NCI-H774 (cell line): ENCODE measurements around the gene ZBTB20.
A peak's percentile ranks its signal among the peaks of the same experiment; 100 is the strongest.

Experiments
- DNase-seq: peaks from one replicate; lab custom pipeline; 2025; lab: John Stamatoyannopoulos, UW

The ZBTB20 gene

DNA sequence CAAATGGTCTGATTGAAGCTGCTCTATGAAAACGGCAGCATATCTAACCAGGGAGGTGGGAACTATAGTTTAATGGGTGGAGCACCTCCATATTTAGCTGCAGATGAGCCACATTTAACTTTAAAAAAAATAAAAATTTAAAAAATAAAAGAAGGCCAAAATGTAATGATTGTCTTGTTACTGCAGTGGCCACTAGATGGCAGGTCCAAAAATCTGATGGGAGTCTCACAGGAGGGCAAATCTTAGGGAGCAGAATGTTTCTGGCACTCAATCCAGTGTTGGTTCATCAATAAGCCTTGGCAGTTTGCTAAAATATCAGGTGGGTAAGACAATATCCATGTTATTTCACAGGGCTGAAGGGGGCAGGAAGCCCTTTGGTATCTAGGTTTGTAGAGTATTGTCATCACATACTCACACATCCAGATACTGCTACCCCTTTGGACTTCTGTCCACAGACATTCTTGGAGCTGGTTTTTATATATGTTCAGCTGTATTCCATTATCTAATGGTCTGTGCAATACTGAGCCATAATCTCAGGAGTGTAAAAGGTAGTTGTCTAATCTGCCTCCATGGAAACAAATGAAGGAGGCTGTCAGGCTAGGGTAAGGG, 619.9 kb downstream of the ZBTB20 start:
- DNase-seq: no peak

DNA sequence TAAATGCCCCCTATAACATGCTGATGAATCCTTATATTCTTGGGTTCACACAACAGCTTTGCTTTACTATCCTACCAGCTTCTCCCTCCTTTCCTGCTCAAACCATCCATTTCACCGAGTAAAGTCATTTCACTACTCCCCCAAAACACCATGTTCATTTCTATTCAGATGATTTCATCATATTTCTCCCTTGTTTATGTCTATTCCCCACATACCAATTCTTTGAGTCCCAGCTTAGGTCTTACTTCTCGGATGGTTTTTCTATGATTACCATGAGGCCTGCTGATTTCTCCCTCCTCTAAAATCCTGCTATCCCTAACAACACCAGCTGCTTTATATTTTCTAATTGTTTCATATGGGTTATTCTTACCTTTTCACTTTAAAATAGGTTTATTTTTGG, 621.8 kb downstream of the ZBTB20 start:
- DNase-seq: no peak

DNA sequence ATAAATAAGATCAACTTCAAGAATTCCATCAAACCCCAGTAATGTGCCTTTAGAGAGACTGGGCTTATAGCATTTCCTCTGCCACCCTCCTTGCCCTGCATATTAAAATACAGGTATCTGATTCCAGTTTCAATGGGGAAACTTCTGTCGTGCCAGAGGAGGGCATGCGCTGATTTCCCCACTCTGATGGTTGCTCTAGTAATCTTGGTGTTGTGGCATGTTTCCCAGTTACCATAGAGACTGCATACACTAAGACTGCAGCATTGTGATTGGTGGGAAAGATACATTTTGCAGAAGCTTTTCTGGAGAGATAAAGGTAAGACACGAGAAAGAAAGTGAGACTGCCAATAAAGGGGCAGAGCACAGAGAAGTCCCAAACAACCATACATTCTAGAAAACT, 627.7 kb downstream of the ZBTB20 start:
- DNase-seq: no peak

DNA sequence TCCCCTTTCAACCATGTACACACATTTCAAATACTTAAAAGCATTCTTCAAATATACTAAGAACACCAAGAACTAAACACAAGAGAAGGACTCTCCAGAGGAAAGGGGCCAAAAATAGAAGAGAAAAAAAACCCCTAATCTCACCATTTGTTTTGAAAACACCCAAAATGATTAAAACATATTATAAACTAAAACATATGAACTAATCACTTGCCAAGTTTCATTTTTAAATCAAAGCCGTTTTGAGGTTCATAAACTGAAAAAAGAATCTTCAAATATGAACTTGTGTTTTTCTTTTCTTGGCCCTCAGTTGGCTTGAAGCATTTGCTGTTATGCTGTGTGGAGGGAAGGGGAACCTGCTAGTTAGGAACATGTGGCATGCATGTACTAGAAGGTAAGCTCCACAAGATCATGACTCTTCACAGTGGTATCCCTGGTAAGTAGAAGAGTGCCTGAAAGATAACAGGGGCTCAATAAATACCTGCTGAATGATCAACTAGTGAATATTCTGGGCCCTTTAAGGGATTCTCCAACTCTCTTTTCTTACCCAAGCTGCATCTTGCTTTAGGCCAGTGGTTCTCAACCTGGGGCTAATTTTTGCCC, 628.8 kb downstream of the ZBTB20 start:
- no peak for DNase-seq

DNA sequence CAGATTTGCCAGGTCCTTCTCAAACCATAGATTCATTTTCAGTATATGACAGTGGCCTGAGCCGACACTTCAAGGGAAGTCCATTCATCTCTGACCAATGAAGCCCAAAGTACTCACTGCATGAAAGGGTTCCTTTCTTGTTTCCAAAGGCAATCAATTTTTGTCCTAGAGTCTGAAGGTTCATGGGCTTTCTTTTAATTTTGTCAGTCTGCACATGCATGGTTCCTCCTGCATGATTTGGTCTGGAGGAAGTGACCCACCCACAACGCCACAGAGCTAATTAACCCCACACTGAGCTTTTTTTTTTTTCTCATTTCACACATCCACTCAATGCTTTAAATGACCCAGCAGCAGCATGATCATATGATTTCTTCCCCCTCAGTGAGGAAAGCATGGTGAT, 636.9 kb downstream of the ZBTB20 start:
- no peak for DNase-seq

DNA sequence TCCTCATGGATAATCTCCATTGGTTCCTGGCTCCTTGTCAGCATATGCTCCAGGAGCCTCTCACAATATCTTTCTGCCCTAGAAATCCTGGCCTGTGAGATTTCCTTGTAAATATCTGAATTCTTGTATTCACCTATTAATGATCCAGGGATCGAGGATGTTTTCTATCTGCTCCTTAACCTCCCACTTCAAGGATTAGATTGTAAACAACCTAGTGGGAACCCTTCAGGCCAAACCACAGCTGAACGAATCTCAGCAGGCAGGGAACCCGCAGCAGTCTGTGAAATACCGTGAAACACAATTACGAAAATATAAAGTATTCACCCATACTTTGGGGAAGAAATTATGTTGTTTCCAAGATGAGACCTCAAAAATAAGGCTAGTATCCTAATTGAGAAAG, 637.3 kb downstream of the ZBTB20 start:
- no peak for DNase-seq

DNA sequence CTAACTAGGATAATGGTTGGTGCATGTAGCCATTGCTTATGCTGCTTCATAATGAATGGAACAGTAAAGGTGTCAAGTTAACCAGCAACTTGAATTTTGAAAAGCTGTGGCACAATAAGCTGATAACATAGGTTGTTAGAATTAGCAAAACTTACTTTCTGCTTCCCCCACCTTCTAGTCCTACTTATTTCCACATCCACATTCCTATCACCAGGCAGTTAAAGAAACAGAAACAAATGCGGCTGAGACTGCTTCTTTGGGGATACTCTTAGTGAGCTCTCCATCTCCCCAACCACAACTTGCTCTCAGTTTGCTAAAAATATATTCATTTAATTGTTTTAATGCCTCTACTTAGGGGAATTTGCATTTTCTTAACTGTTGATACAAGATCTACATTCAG, 638.1 kb downstream of the ZBTB20 start:
- DNase-seq: no peak

- no peak for DNase-seq
These were observed 638.9 kb downstream of the ZBTB20 start for GRCh38 chr3:114508208-114508607.

DNA sequence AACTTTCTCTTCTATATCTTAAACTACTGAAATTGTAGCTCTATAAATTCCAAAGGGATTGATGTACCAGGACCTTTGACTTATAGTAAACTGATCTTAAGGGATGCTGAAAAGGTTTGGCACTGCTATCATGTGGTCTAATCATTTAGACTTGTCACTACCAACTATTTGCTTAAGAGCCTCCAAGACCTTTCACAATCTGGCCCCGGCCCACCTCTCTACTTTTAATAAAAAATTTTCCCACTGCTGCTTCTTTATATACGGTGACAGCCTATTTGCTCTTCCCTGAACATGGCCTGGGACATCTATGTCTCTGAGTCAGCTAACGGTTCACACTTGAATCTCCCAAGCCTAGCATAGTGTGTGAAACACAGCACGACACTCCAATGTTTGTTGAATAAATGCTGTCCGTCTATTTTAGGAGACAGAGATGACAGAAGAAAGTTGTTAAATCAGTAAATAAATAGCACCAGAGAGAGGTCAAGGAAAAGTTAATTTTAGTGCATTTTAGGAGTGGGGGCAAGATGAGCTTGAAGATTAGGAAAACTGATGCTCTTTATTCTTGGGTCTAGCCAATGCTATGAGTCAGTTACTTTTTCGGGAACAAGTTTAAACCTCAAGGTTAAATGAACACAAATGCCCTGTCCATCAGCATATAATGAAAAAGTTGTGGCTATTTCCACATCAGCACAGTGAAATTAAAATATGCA, 640.3 kb downstream of the ZBTB20 start:
- no peak for DNase-seq

DNA sequence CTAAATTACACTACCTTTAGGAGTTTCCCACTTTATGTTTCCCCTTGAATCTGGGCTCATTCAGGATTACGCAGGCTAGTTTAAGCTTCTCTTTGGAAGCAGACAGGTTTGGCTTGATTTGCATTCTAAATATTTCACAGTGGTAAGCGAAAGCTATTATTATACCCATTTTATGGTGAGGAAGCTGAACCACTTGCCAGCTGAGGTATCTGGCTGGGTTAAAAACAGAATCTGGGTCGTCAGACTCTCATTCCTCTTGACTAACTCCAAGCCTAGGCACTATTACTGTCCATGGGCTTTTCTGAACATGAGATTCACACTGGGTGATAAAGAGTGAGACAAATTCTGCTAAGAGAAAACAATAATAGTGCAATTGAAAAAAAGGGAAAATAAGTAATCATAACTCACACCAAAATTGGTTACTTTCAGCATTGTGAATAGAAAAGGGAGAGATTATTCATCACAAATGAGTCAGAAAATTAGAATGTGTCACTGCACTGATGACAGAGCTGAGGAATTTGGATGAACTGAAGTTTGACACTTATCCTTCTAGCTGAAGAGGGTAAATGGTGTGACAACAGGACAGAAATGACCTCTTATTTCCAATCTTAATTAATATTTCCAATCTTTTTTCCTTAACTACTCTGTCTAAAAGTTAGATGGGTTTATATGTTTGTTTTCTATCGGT, 642.0 kb downstream of the ZBTB20 start:
- no peak for DNase-seq

DNA sequence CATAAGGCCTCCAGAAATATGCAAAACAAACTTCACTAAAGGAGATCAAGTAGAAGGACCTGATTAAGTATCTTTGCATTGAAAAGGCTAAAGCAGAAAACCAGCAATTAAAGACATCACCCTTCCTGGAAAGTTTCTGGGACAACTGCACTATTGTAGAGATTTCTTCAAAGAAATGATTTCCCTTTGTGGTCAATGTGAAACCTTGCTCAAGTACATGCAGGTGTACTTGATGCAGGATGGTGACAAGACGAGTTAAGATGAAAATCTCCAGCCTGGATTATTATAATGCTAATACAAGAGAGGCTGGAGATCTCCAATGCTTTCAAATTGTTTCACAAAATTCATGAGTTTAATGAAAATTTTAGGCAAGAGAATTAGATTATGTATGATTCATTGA, 644.9 kb downstream of the ZBTB20 start:
- no peak for DNase-seq

DNA sequence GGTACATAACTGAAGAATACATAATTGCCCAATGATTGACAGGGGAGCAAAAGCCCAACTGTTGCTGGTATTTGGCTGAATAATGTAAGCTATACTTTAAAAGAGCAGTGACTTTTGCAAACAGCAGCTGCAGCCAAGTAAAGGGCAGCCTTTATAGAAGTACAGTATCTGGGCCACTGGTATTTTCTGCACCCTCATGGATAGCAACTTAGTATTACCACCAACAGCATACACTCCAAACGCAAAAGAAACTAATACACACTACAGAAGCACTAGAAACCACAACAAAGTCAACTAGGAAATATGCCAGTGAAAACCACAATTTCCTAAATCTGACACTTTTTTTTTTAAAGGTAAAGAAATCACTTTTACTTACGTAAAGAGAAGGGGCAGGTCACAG, 647.1 kb downstream of the ZBTB20 start:
- no peak for DNase-seq

GRCh38 chr3:114498539-114499370, 648.3 kb downstream of the ZBTB20 start:
- peak; percentile 17 for DNase-seq

DNA sequence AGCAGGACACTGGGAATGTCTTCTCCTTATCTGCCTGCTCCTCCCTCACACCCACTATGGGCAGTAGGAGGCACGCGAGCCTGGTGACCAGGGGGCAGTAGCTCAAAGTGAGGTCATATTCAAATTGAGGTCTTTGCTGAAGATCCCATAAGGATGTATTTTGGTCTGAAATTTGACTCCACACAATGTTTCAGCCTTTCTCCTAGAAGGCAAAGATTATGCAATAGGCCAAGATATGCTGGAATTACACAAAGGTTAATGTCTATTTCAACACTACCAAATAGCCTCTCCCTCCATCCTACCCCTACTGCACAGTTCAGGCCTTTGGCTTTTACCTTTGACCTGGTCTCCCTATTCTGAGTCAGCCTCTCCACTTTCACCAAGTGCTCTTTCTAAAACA, 650.2 kb downstream of the ZBTB20 start:
- no peak for DNase-seq

- no peak for DNase-seq
These were observed 650.6 kb downstream of the ZBTB20 start for GRCh38 chr3:114496466-114496865.

DNA sequence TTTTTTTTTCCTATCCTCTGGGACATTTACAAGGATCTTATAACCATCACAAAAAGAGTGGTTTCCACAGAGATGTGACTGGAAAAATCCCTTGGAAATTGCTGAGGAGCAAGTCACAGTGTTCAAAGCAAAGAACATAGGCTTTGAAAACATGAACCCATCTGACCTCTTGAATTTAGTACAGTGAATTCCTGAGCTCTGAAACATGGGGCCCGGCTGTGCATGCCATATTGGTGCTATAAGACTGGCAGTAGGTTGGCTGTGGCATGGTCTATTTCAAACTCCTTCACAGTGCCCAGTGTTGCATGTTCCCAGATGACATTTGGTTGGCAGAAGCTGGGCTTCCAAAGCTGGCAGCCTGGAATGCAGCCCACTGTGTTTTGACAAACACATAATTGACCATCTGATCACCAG, 651.1 kb downstream of the ZBTB20 start:
- DNase-seq: no peak

DNA sequence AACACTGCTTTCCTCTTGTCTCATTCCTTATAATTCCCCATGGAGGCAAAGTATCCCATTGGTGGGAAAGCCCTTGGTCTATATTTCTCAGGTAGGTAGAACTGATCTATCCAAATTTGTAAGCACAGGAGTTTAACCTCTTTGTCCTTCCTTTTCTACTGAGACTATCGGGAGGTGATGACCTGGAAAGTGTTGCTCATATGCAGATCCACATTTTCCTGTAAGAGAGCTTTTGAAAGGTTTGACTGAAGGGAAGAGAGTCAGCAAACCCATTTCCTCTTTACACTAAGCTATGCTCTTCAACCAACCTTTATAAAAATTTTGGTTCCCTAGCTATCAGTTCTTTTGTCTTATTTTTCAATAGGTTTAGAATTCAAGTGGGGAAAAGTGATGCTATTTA, 652.6 kb downstream of the ZBTB20 start:
- no peak for DNase-seq

GRCh38 chr3:114490829-114491228, 656.3 kb downstream of the ZBTB20 start:
- no peak for DNase-seq

GRCh38 chr3:114487502-114487901, 659.6 kb downstream of the ZBTB20 start:
- DNase-seq: no peak

GRCh38 chr3:114484919-114485318, 662.2 kb downstream of the ZBTB20 start:
- DNase-seq: no peak

GRCh38 chr3:114481113-114481512, 666.0 kb downstream of the ZBTB20 start:
- DNase-seq: no peak

DNA sequence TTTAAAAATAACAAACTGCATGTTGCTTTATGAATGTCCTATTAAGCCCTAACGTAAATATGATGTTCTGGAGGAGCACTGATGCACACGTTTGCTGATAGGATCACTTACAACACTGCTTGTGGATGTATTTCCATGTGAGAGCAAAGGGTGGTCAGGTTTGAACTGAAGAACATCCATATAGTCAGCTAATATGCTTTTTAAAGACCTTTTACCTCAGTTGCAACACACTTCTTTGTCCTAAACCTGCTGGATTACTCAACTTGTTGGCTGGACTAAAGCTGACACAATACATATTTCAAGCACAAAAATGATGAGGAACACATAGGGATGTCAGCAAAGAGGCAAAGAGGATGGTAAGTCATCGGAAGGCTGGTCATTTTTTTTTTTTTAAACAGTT, 666.6 kb downstream of the ZBTB20 start:
- no peak for DNase-seq
